ENCODE results near the gene FES. TPM values are rescaled to one million over a fixed set of nuclear protein-coding genes. Genes with fewer than 3 reads are reported as not detected.

FES gene
- polyA plus RNA-seq, 1 donor from 2014 or later, result not detected

DNA sequence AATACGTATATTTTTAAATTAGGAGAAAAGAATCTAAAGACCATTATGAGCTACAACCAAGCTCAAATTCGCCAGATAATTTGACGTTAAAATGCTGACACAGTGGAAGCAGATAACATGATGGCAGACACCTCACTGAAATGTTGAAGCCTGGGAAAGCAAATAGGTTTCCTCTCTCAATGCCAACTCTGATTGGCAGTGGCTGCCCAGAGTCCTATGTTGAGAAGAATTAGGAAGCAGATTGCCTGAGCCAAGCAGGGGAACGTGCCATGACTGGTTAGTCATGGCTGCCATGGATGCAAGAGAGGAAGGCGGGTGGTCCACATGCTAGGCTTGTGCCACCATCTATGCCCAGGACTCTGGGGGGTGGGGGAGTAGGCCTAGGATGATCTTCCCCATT lies 54.0 kb downstream of the FES start:
- peaks cover 16% of the 10 kb centered on the region for H3K79me2 ChIP-seq (replicated peaks; ENCODE audit: insufficient read depth, low read length)
- TF ChIP-seq EP300 (conservative IDR thresholded peaks at IDR 0.05; ENCODE audit: poor library complexity, severe bottlenecking) (no peak), TAF1 (IDR thresholded peaks at IDR 0.05; ENCODE audit: low read depth) (no peak), POLR2AphosphoS5 (IDR thresholded peaks at IDR 0.05) (no peak), RAD21 (conservative IDR thresholded peaks at IDR 0.05) (no peak), EZH2 (IDR thresholded peaks at IDR 0.05; ENCODE audit: borderline replicate concordance, insufficient read depth, low read length, poor library complexity, severe bottlenecking) (no peak), SMC3 (conservative IDR thresholded peaks at IDR 0.05; ENCODE audit: poor library complexity) (no peak), MXI1 (conservative IDR thresholded peaks at IDR 0.05; ENCODE audit: poor library complexity, severe bottlenecking) (no peak)
- TF ChIP-seq, protein P1, sequence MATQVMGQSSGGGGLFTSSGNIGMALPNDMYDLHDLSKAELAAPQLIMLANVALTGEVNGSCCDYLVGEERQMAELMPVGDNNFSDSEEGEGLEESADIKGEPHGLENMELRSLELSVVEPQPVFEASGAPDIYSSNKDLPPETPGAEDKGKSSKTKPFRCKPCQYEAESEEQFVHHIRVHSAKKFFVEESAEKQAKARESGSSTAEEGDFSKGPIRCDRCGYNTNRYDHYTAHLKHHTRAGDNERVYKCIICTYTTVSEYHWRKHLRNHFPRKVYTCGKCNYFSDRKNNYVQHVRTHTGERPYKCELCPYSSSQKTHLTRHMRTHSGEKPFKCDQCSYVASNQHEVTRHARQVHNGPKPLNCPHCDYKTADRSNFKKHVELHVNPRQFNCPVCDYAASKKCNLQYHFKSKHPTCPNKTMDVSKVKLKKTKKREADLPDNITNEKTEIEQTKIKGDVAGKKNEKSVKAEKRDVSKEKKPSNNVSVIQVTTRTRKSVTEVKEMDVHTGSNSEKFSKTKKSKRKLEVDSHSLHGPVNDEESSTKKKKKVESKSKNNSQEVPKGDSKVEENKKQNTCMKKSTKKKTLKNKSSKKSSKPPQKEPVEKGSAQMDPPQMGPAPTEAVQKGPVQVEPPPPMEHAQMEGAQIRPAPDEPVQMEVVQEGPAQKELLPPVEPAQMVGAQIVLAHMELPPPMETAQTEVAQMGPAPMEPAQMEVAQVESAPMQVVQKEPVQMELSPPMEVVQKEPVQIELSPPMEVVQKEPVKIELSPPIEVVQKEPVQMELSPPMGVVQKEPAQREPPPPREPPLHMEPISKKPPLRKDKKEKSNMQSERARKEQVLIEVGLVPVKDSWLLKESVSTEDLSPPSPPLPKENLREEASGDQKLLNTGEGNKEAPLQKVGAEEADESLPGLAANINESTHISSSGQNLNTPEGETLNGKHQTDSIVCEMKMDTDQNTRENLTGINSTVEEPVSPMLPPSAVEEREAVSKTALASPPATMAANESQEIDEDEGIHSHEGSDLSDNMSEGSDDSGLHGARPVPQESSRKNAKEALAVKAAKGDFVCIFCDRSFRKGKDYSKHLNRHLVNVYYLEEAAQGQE (IDR thresholded peaks at IDR 0.05; ENCODE audit: borderline replicate concordance), result no peak
- TF ChIP-seq, protein P2, sequence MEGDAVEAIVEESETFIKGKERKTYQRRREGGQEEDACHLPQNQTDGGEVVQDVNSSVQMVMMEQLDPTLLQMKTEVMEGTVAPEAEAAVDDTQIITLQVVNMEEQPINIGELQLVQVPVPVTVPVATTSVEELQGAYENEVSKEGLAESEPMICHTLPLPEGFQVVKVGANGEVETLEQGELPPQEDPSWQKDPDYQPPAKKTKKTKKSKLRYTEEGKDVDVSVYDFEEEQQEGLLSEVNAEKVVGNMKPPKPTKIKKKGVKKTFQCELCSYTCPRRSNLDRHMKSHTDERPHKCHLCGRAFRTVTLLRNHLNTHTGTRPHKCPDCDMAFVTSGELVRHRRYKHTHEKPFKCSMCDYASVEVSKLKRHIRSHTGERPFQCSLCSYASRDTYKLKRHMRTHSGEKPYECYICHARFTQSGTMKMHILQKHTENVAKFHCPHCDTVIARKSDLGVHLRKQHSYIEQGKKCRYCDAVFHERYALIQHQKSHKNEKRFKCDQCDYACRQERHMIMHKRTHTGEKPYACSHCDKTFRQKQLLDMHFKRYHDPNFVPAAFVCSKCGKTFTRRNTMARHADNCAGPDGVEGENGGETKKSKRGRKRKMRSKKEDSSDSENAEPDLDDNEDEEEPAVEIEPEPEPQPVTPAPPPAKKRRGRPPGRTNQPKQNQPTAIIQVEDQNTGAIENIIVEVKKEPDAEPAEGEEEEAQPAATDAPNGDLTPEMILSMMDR (IDR thresholded peaks at IDR 0.05; ENCODE audit: poor library complexity, severe bottlenecking), result no peak
- no peak overlapping the region for H3K4me2 ChIP-seq (ENCODE audit: low read length)
- peaks cover 13% of the 10 kb centered on the region for H3K36me3 ChIP-seq (ENCODE audit: insufficient read depth, low read length)
- H3K27ac ChIP-seq (ENCODE audit: low read length), result no peak overlapping the region
- no peak overlapping the region for H3K9ac ChIP-seq (ENCODE audit: low read length)
- no peaks in the 10 kb centered on the region for H3K9me2 ChIP-seq (ENCODE audit: insufficient read depth, low read length)
- no peaks in the 10 kb centered on the region for H4K20me1 ChIP-seq (ENCODE audit: insufficient read depth)
- no peaks in the 10 kb centered on the region for H3F3A ChIP-seq (ENCODE audit: insufficient read depth, low read length, poor library complexity, severe bottlenecking)
- H2AFZ ChIP-seq (ENCODE audit: low read depth, low read length), result no peak overlapping the region
- no peaks in the 10 kb centered on the region for H3K9me3 ChIP-seq (ENCODE audit: low read length)
- H3K27me3 ChIP-seq (ENCODE audit: insufficient read depth, low read depth, low read length), result no peaks in the 10 kb centered on the region
- no peak overlapping the region for H3K4me3 ChIP-seq (ENCODE audit: low read length)

DNA sequence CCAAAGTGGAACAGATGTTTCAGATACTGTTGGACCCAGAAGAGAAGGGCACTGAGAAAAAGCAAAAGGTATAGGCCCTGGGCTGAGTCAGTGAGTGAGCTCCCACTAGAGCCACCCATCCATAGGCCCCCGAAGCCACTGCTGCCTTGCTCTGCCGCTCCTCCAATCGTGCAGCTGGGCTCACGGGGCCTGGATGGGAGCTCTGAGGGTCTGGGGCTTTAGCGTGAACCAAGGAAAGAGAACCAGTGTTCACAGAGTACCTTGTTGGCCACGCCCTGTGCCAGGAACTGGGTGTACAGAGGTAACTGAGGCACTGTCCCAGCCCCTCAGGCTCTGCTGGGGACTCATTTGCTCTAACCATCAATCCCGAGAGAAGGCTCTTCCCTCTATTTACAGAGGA lies 55.5 kb downstream of the FES start:
- no peaks in the 10 kb centered on the region for H3F3A ChIP-seq (ENCODE audit: insufficient read depth, low read length, poor library complexity, severe bottlenecking)
- no peaks in the 10 kb centered on the region for H3K9me3 ChIP-seq (ENCODE audit: low read length)
- H3K9ac ChIP-seq (ENCODE audit: low read length), result no peak overlapping the region
- H3K9me2 ChIP-seq (ENCODE audit: insufficient read depth, low read length), result no peaks in the 10 kb centered on the region
- TF ChIP-seq POLR2AphosphoS5 (IDR thresholded peaks at IDR 0.05) (no peak), MXI1 (conservative IDR thresholded peaks at IDR 0.05; ENCODE audit: poor library complexity, severe bottlenecking) (no peak), EP300 (conservative IDR thresholded peaks at IDR 0.05; ENCODE audit: poor library complexity, severe bottlenecking) (no peak), SMC3 (conservative IDR thresholded peaks at IDR 0.05; ENCODE audit: poor library complexity) (no peak), TAF1 (IDR thresholded peaks at IDR 0.05; ENCODE audit: low read depth) (no peak), RAD21 (conservative IDR thresholded peaks at IDR 0.05) (no peak), EZH2 (IDR thresholded peaks at IDR 0.05; ENCODE audit: borderline replicate concordance, insufficient read depth, low read length, poor library complexity, severe bottlenecking) (no peak)
- TF ChIP-seq, protein P1 (IDR thresholded peaks at IDR 0.05; ENCODE audit: borderline replicate concordance), result no peak
- no peak overlapping the region for H3K4me3 ChIP-seq (ENCODE audit: low read length)
- no peaks in the 10 kb centered on the region for H4K20me1 ChIP-seq (ENCODE audit: insufficient read depth)
- no peak overlapping the region for H3K4me2 ChIP-seq (ENCODE audit: low read length)
- H2AFZ ChIP-seq (ENCODE audit: low read depth, low read length), result no peak overlapping the region
- H3K27ac ChIP-seq (ENCODE audit: low read length), result no peak overlapping the region
- H3K79me2 ChIP-seq (replicated peaks; ENCODE audit: insufficient read depth, low read length), result peaks cover 16% of the 10 kb centered on the region
- peaks cover 13% of the 10 kb centered on the region for H3K36me3 ChIP-seq (ENCODE audit: insufficient read depth, low read length)
- no peaks in the 10 kb centered on the region for H3K27me3 ChIP-seq (ENCODE audit: insufficient read depth, low read depth, low read length)
